Hepatocyte (in vitro differentiated cells): Measurements from ENCODE around the gene TM9SF2.

Source experiments
- EZH2 ChIP-seq: fragments of 200-600 bp; sonication (generic); IDR thresholded peaks from 2 replicates; pipeline ENCODE4 v1.6.1; 2016; ENCODE audit warnings: antibody characterized with exemption, mild to moderate bottlenecking, borderline replicate concordance
- EZH2phosphoT487 ChIP-seq: fragments of 200-600 bp; sonication (generic); IDR thresholded peaks from one replicate; pipeline ENCODE4 v1.6.1; 2018; ENCODE audit warnings: antibody characterized with exemption, mild to moderate bottlenecking, low read depth, moderate library complexity; ENCODE audit not compliant: unreplicated experiment, severe bottlenecking
- TF ChIP-seq, protein P1 (sequence below): fragments of 200-600 bp; sonication (generic); IDR thresholded peaks from 2 replicates; pipeline ENCODE4 v1.5.1; 2016; ENCODE audit warnings: antibody characterized with exemption, mild to moderate bottlenecking; ENCODE audit not compliant: poor library complexity

DNA sequence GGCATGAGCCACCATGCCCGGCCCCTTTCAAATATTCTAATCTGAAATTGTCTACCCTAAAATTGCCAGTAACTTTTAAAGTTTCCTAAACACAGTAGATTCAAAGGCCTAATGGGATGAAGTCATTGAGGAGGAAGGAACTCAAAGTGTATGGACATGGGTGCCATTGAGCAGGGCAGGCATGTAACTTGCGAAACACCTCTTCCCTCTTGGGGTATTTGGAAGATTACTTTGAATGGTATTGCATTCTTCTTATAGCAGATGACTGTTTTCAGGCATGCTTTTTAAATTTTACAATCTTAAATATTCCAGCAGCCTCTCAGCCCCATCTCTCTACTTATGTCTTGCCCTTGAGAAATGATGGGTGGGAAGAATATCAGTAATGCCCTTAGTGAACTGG is 21.0 kb downstream of the TM9SF2 start:
- TF ChIP-seq EZH2 (no peak), EZH2phosphoT487 (no peak)
- TF ChIP-seq, protein P1, sequence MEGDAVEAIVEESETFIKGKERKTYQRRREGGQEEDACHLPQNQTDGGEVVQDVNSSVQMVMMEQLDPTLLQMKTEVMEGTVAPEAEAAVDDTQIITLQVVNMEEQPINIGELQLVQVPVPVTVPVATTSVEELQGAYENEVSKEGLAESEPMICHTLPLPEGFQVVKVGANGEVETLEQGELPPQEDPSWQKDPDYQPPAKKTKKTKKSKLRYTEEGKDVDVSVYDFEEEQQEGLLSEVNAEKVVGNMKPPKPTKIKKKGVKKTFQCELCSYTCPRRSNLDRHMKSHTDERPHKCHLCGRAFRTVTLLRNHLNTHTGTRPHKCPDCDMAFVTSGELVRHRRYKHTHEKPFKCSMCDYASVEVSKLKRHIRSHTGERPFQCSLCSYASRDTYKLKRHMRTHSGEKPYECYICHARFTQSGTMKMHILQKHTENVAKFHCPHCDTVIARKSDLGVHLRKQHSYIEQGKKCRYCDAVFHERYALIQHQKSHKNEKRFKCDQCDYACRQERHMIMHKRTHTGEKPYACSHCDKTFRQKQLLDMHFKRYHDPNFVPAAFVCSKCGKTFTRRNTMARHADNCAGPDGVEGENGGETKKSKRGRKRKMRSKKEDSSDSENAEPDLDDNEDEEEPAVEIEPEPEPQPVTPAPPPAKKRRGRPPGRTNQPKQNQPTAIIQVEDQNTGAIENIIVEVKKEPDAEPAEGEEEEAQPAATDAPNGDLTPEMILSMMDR: no peak
